Fibroblast of lung (primary cell): ENCODE measurements around the gene COA6. TPM values are rescaled to one million over a fixed set of nuclear protein-coding genes. Genes with fewer than 3 reads are reported as not detected.

Experiments used
- DNase-seq, 2 donors: peaks; one replicate each; pipeline versions ENCODE4 v3.0.0 to v3.0.0-alpha.2; 2010; ENCODE audit warnings: low read depth in 2 of 2
- H2AFZ ChIP-seq: 2 replicates; pipeline ENCODE4 v1.5.1; 2012; ENCODE audit warnings: low read length, control low read depth, inconsistent platforms
- H3K27ac ChIP-seq: 2 replicates; pipeline ENCODE4 v1.5.1; 2011; ENCODE audit warnings: low read length, control low read depth; ENCODE audit not compliant: insufficient read depth
- H3K27me3 ChIP-seq: 2 replicates; pipeline ENCODE4 v1.5.1; 2011; ENCODE audit warnings: mild to moderate bottlenecking, low read length; ENCODE audit not compliant: control insufficient read depth, insufficient read depth
- H3K36me3 ChIP-seq: 2 replicates; pipeline ENCODE4 v1.5.1; 2011; ENCODE audit warnings: low read length; ENCODE audit not compliant: control insufficient read depth, insufficient read depth
- H3K4me1 ChIP-seq: 2 replicates; pipeline ENCODE4 v1.5.1; 2011; ENCODE audit warnings: low read length; ENCODE audit not compliant: control insufficient read depth, insufficient read depth; ENCODE audit errors: extremely low read depth
- H3K4me2 ChIP-seq: 2 replicates; pipeline ENCODE4 v1.5.1; 2011; ENCODE audit warnings: low read length, control low read depth; ENCODE audit not compliant: insufficient read depth; ENCODE audit errors: extremely low read depth
- H3K4me3 ChIP-seq, 4 experiments: fragments of 200-600 bp in 1 of 4; sonication (generic) in 1 of 4; replicated peaks in 1 of 4; 2 replicates each; pipeline ENCODE4 v1.5.1; 2011 to 2016; ENCODE audit warnings: low read length in 4 of 4, low read depth in 3 of 4, mild to moderate bottlenecking in 3 of 4, control low read depth in 2 of 4, inconsistent platforms in 1 of 4, mixed read lengths in 1 of 4; ENCODE audit not compliant: insufficient read depth in 1 of 4; ENCODE audit errors: control extremely low read depth in 1 of 4
- H3K79me2 ChIP-seq: 2 replicates; pipeline ENCODE4 v1.5.1; 2012; ENCODE audit warnings: mild to moderate bottlenecking, low read length, inconsistent platforms; ENCODE audit not compliant: control insufficient read depth, insufficient read depth
- H3K9ac ChIP-seq: 2 replicates; pipeline ENCODE4 v1.5.1; 2011; ENCODE audit warnings: mild to moderate bottlenecking, low read length, control low read depth; ENCODE audit not compliant: insufficient read depth
- H3K9me3 ChIP-seq: 2 replicates; pipeline ENCODE4 v1.5.1; 2012; ENCODE audit warnings: low read depth, low read length; ENCODE audit not compliant: control insufficient read depth, insufficient read depth
- H4K20me1 ChIP-seq: 2 replicates; pipeline ENCODE4 v1.5.1; 2011; ENCODE audit warnings: low read length; ENCODE audit not compliant: control insufficient read depth, insufficient read depth; ENCODE audit errors: extremely low read depth
- EZH2 ChIP-seq: IDR thresholded peaks from 2 replicates; pipeline ENCODE4 v1.5.1; 2012; ENCODE audit warnings: low read length, control low read depth, mild to moderate bottlenecking; ENCODE audit errors: missing control alignments
- polyA plus RNA-seq, 2 donors: library from polyadenylated mRNA; depleted of rRNA in 1 of 2; stranded (reverse) in 1 of 2; unstranded in 1 of 2; fragments of >200 nt; gene quantifications; 2 replicates each; pipeline ENCODE4 v1.2.1, GENCODE V29; 2011 to 2012; ENCODE audit warnings: missing spikeins in 1 of 2
- total RNA-seq: library from RNA; depleted of rRNA; stranded (reverse); fragments of >200 nt; gene quantifications from 2 replicates; pipeline ENCODE4 v1.2.1, GENCODE V29; 2014
- TF ChIP-seq, protein P1 (sequence below), 2 donors: IDR thresholded peaks in 1 of 2; conservative IDR thresholded peaks in 1 of 2; 1 replicate in 1 of 2; 2 replicates in 1 of 2; pipeline ENCODE4 v1.5.1; 2011 to 2012; ENCODE audit warnings: low read length in 2 of 2, control low read depth in 1 of 2, inconsistent platforms in 1 of 2, low read depth in 1 of 2, mild to moderate bottlenecking in 1 of 2

Gene COA6
- total and polyA plus RNA-seq, 2 donors (not counting 1 experiment from before 2014, with no cell fraction given), result 21.7 to 27.7 TPM

DNA sequence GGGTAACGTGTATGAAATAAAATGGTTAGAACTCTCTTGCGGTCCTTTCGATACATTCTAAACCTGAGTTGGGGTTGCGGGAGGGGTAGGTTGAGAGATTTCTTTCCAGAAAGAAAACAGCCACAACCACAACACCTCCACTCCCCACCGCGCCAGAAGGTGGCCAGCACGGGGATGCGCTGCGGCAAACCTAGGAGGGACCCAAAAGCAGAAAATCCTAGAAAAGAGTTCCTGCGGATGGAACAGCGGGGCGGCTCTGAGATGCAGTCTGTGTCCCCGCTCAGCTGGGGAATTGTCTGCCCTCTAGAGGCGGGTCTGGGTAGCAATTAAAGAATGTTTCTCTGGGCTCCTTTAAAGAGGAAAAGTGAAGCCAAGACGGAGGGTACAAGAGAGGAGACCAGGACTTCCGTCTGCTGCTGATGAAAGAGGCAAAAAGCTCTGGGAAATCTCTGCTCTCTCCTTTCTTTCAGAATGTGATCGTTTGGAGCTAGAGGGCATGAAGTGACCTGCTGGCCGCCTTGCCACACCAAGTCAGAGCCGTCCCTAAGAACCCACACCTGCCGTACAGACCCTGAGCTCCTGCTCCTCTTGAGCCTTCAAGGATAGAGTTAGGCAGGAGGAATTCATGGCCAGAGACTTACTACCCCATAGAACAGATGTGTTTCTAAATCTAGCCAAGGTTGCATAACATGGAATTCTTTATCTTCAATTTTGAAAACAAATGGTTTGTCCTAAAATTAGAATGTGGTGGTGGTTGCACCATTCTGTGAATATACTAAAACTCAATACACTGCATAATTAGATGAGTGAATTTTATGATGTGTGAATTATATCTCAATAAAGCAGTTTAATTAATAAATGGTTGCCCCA lies 46.5 kb upstream of the COA6 start:
- Histone ChIP-seq H3K9me3 (no peaks in the 10 kb centered on the region), H4K20me1 (no peaks in the 10 kb centered on the region), H3K27ac (no peak overlapping the region), H3K36me3 (no peaks in the 10 kb centered on the region), H3K4me1 (no peaks in the 10 kb centered on the region), H2AFZ (peak overlapping the region; percentile 23), H3K79me2 (no peaks in the 10 kb centered on the region), H3K4me3 (peak overlapping the region; percentile 35 to 49 (median 45)), H3K9ac (no peak overlapping the region), H3K4me2 (peak overlapping the region; percentile 78), H3K27me3 (peaks cover 9% of the 10 kb centered on the region)
- TF ChIP-seq, protein P1, sequence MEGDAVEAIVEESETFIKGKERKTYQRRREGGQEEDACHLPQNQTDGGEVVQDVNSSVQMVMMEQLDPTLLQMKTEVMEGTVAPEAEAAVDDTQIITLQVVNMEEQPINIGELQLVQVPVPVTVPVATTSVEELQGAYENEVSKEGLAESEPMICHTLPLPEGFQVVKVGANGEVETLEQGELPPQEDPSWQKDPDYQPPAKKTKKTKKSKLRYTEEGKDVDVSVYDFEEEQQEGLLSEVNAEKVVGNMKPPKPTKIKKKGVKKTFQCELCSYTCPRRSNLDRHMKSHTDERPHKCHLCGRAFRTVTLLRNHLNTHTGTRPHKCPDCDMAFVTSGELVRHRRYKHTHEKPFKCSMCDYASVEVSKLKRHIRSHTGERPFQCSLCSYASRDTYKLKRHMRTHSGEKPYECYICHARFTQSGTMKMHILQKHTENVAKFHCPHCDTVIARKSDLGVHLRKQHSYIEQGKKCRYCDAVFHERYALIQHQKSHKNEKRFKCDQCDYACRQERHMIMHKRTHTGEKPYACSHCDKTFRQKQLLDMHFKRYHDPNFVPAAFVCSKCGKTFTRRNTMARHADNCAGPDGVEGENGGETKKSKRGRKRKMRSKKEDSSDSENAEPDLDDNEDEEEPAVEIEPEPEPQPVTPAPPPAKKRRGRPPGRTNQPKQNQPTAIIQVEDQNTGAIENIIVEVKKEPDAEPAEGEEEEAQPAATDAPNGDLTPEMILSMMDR (conservative IDR thresholded peaks at IDR 0.05 in 1 of 2, IDR thresholded peaks at IDR 0.05 in 1 of 2; ENCODE audit: low read depth in 1 of 2, low read length in 2 of 2), result peak; percentile 69 to 81
- TF ChIP-seq EZH2, result no peak
- DNase-seq, result peak; percentile 33 to 49

DNA sequence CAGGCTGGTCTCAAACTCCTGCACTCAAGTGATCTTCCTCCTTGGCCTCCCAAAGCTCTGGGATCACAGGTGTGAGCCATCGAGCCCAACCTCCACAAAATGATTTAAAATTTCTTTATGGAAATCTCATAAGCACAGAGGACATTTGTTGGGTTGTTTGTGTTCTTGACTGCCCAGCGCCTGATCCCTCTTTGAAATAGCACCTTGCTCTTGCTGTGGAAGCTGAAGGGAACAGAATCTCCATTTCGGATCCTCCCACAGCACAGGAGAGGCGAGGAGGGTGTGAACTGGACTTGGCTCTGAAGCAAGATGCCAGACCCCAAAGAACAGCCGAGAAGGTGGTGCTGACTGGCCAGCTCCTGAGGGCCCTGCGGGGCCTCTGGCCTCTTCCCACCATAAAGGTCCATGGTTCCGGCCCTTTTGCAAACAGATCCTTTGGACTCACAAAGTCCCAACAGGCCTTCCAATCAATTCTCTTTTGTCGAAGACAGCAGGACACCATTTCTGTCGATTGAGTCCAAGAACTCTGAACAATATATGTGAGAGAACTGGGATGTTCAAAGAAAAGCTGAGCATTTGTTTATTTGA lies 45.6 kb upstream of the COA6 start:
- Histone ChIP-seq H3K27me3 (peaks cover 7% of the 10 kb centered on the region), H3K9me3 (no peaks in the 10 kb centered on the region), H2AFZ (no peak overlapping the region), H3K4me2 (no peak overlapping the region), H3K4me1 (no peaks in the 10 kb centered on the region), H4K20me1 (no peaks in the 10 kb centered on the region), H3K36me3 (no peaks in the 10 kb centered on the region), H3K79me2 (no peaks in the 10 kb centered on the region), H3K9ac (no peak overlapping the region), H3K4me3 (no peak overlapping the region), H3K27ac (no peak overlapping the region)
- no peak for DNase-seq
- TF ChIP-seq, protein P1 (conservative IDR thresholded peaks at IDR 0.05 in 1 of 2, IDR thresholded peaks at IDR 0.05 in 1 of 2; ENCODE audit: low read depth in 1 of 2, low read length in 2 of 2), result no peak
- TF ChIP-seq EZH2, result no peak

DNA sequence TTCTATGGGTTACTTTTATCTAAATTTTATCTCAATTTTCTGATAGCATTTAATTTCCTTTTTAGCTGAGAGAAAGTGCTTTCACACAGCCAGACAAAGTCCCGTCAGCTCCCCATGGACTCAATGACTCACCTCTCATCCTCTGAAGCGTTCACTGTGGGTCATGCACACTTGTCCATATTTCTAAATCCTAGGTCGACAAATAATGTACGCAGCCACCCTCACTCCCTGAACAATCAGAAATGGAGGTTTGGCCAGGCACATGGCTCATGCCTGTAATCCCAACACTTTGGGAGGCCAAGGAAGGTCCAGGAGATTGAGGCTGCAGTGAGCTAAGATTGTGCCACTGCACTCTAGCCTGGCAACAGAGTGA lies 42.4 kb upstream of the COA6 start:
- Histone ChIP-seq H3K9me3 (no peaks in the 10 kb centered on the region), H3K9ac (no peak overlapping the region), H3K4me3 (no peak overlapping the region), H3K4me1 (no peaks in the 10 kb centered on the region), H3K27ac (no peak overlapping the region), H3K36me3 (no peaks in the 10 kb centered on the region), H3K79me2 (no peaks in the 10 kb centered on the region), H4K20me1 (no peaks in the 10 kb centered on the region), H3K27me3 (no peaks in the 10 kb centered on the region), H3K4me2 (no peak overlapping the region), H2AFZ (no peak overlapping the region)
- no peak for TF ChIP-seq EZH2
- TF ChIP-seq, protein P1 (conservative IDR thresholded peaks at IDR 0.05 in 1 of 2, IDR thresholded peaks at IDR 0.05 in 1 of 2; ENCODE audit: low read depth in 1 of 2, low read length in 2 of 2), result no peak
- no peak for DNase-seq
